GM19328 (cell line): ENCODE data around the gene ARHGEF26.
A peak's percentile ranks its signal among the peaks of the same experiment; 100 is the strongest.
"Not testable (repeated sequence)": the region's sequence is repeated elsewhere in the genome, so short reads cannot be mapped to it uniquely, and the experiment has no call there.

Experiments used
- ATAC-seq: cut with Tn5 transposase; IDR thresholded peaks from one replicate; pipeline ENCODE4 v1.9.1; 2021; ENCODE audit warnings: mild to moderate bottlenecking, moderate library complexity; ENCODE audit not compliant: unreplicated experiment

Gene ARHGEF26

GRCh38 chr3:154120961-154121700, at the start of gene ARHGEF26:
TSS of gene ARHGEF26 (plus strand) at chr3:154121390. CDS start at chr3:154121993, 603 bp downstream.
- ATAC-seq = peak; percentile 69

DNA sequence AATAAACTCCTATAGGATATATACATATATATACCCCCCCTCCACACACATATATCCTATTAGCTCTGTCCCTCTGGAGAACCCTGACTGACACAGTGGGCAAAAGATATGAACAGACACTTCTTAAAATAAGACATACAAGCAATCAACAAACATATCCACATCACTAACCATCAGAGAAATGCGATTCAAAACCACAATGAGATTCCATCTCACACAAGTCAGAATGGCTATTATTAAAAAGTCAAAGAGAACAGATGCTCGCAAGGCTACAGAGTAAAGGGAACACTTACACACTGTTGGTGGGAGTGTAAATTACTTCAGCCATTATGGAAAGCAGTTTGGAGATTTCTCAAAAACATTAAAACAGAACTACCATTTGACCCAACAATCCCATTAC, 46.2 kb upstream of the ARHGEF26 start:
- ATAC-seq = no peak

DNA sequence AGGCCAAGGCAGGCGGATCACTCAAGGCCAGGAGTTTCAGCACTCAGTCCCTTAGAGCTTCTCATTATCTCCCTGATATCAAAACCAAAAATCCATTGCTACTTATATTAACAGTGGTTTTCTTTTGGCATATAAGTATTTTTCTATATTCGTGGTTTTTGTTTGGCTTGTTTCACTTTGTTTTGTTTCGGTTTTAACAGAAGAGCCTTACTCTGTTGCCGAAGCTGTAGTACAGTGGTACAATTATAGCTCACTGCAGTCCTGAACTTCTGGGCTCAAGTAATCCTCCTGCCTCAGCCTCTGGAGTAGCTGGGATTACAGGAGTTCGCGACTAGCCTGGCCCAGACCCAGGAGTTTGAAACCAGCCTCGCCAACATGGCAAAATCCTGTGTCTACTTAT, 42.5 kb upstream of the ARHGEF26 start:
- ATAC-seq = no peak

DNA sequence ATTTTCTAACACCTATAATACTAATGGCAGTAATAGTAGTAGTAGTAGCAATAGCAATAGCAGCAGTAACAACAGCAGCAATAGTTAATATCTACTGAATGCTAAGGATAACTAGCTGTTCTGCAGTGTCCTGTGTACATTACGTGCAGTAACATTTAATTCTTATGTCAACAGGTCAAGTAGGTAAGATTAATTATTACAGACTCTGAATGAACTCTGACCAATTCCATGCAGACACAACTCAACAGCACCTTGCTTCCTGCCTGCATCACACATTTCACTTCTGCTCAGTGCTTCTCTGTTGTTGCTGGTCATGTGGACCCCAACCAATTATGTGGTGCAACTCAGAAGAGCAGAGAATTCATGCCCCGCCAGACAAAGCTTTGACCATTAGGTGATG, 39.9 kb upstream of the ARHGEF26 start:
- ATAC-seq = no peak

GRCh38 chr3:154085071-154085470, 36.1 kb upstream of the ARHGEF26 start:
- no peak for ATAC-seq

GRCh38 chr3:154085799-154086198, 35.4 kb upstream of the ARHGEF26 start:
- ATAC-seq = no peak

DNA sequence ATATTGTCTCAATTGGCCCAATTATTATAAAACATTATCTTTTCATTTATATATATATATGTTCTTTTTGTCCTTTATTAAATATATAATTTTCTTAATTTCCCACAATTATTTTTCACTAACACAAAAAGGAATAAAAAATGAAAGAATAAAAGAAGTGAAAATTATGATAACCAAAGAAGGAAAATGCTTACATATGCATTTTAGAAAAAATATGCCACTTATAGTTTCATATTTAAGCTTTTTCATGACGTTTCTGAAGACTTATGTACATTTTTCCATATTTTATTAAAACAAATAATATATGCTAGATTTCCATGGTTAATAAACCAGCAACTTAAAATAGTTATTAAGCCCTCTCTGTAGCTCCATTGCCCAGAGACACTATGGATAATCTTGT, 34.9 kb upstream of the ARHGEF26 start:
- ATAC-seq = no peak

DNA sequence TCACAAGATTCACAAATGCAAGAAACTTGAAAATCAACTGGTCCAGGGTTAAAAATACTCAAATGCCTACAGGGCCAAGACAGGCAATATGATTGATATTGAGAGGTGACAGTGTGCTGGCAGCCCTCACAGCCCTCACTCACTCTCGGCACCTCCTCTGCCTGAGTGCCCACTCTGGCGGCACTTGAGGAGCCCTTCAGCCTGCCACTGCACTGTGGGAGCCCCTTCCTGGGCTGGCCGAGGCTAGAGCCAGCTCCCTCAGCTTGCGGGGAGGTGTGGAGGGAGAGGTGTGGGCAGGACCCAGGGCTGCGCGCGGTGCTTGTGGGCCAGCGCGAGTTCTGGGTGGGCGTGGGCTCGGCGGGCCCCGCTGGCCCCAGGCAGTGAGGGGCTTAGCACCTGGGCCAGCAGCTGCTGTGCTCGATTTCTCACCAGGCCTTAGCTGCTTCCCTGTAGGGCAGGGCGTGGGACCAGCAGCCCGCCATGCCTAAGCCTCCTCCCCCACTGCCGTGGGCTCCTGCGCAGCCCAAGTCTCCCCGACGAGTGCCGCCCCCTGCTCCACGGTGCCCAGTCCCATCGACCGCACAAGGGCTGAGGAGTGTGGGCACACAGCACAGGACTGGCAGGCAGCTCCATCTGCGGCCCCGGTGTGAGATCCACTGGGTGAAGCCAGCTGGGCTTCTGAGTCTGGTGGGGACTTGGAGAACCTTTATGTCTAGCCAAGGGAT, 33.3 kb upstream of the ARHGEF26 start:
- ATAC-seq = not testable (repeated sequence)

DNA sequence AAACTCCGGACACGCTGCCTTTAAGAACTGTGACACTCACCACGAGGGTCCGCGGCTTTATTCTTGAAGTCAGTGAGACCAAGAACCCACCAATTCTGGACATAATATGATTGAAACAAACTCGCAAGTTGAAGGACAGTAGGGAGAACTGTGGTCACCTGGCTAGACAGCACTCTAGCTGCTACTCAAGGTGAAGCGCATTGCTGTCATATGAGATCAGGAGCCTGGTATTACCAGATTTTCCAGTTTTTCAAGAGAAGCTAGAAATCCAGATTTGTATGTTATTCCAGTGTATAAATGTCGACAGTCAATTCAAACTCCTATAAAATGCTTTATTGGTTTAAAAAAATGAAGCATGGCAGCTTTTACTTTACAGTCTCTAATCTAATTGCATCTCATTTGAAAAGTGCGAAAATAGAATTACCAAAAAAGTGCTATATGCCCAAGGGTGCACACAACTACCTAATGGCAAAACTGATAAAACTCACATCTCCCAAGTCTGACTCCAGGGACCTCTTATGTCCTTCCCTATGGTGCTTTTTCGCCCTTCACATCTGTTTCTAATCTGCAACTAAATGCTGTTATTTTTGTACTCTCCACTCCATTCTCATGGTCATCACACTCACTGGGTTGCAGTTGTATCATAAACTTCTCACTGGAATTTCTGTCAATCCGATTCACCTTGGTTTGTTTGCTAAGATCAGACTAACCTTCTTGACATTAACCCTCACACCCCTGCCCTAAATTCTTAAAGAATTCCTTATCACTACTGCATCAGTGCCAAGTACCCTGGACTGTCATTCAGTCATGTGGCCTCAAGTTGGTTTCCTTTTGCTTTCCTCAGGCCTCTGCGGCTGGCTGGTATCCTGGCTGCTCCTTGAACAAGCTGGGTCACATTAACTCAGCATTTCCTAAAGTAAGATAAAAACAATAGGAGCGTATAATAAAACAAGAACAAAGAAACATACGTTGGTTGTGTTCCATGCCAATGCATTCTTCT, 31.5 kb upstream of the ARHGEF26 start:
- no peak for ATAC-seq

GRCh38 chr3:154094051-154094450, 27.1 kb upstream of the ARHGEF26 start:
- ATAC-seq = no peak

GRCh38 chr3:154095832-154096421, 25.3 kb upstream of the ARHGEF26 start:
- ATAC-seq = no peak

DNA sequence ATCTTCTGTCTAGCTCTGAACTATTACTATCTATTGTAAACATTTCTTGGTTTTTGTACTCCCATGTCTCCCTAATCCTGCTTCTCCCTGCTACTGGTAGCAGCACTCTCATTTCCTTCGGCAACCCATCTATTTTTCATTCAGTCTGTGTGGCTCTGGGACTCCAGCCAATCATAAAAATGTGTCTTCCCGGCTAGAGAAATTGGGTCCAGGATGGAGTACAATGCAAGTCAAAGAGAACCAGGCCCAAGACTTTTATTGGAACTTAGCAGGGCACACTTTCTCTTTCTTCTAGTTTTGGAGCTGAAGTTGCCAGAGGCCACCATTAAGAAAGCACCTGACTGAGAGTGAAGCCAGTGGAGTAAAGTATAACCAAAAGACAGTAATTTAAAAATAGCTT, 22.8 kb upstream of the ARHGEF26 start:
- no peak for ATAC-seq

- no peak for ATAC-seq
Observed at GRCh38 chr3:154100556-154100955, 20.6 kb upstream of the ARHGEF26 start.

DNA sequence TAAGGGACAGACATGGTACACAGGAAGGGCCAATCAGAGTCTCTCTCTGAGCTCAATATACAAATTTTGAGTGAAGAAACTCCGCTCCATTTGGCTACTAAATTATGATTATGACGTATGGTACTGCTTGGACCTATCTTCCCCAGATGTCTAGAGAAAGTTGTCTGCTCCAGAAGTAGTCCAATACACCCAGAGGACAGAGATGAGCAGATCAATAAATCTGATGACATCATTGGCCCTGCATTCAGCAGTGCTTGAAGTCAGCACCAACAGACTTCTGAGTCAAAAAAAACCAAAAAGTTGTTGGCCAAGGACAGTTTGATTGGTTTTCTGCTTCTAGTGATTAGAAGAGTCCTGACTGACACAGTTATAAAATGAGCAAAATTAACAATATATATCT, 19.9 kb upstream of the ARHGEF26 start:
- ATAC-seq = no peak

DNA sequence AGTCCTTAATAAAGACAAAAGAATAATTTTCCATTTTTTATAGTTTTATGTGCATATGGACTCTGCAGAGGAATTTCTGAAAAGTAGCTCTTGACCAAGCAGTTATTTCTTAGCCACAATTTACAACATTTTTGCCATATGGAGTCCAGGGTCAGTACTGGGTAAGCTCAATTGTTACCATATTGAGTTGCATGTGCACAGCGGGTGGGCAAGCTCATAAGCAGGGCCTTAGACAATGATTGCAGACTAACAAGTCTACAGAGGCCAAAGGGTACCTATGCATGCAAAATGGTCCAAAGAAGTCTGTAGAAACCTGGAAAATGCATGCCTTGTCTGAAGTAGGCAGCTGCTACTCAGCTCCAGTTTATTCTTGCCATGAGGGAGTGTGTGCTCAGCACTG, 19.0 kb upstream of the ARHGEF26 start:
- no peak for ATAC-seq

GRCh38 chr3:154105218-154105975, 15.8 kb upstream of the ARHGEF26 start:
- ATAC-seq = no peak

GRCh38 chr3:154111365-154111935, 9.7 kb upstream of the ARHGEF26 start:
- ATAC-seq = no peak

GRCh38 chr3:154112146-154112852, 8.9 kb upstream of the ARHGEF26 start:
- ATAC-seq = no peak

DNA sequence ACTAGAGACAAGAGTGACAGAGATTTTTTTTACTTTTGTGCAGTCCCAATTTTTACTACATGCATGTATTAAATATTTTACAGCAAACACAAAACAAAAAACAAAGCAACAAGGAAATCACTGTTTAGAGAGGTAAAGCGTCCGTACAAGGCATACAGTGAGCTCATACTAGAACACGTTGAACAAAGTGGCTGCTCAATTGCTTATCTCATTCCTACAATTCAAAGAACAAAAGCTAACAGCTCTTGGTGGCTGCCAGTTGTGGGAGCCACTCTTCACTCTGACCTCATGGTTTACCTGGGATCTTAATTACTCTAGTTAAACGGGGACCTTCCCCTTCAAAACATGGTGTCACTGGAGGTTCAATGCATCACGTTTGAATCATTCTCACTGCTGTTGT, 7.6 kb upstream of the ARHGEF26 start:
- ATAC-seq = no peak
